Kidney tubule cell (primary cell): Measurements from ENCODE around the gene SLC2A9.

Experiments
- DNase-seq: peaks from one replicate; pipeline ENCODE4 v3.0.0-alpha.2; 2018; ENCODE audit warnings: low spot score

Gene SLC2A9

GRCh38 chr4:10020871-10021652 lies at the start of gene SLC2A9:
Gene SLC2A9 (minus strand): TSS chr4:10021497. CDS start chr4:10021429, 68 bp downstream.
- DNase-seq: peak; percentile 37

DNA sequence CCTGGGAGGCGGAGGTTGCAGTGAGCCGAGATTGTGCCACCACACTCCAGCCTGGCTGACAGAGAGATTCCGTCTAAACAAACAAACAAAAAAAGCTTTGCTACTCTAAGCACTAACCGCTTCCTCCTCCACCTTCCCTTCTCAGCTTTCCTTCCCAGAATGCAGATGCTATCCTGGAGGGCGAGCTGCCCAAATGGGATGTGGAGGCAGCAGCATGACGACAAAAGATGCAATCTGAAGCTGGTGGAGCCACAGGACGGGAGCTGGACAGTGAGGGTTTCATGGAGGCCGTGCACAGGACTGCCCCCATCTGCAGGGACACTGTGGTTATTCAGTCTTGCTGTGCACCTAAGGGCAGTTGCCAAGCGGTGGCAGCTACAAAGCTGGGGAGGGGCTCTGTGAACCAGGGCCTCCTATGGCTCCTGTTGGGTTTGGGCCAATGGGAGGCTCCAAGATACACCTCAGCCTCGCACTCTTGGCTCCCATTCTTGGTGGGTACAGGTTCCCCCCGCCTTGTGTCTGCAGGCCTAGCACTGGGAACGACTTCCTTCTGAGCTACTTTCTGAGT lies 47.9 kb upstream of the SLC2A9 start:
- DNase-seq: no peak

- DNase-seq: no peak
Observed at GRCh38 chr4:10066670-10067651, 45.7 kb upstream of the SLC2A9 start.

- DNase-seq: no peak
Observed at GRCh38 chr4:10066206-10066605, 44.9 kb upstream of the SLC2A9 start.

DNA sequence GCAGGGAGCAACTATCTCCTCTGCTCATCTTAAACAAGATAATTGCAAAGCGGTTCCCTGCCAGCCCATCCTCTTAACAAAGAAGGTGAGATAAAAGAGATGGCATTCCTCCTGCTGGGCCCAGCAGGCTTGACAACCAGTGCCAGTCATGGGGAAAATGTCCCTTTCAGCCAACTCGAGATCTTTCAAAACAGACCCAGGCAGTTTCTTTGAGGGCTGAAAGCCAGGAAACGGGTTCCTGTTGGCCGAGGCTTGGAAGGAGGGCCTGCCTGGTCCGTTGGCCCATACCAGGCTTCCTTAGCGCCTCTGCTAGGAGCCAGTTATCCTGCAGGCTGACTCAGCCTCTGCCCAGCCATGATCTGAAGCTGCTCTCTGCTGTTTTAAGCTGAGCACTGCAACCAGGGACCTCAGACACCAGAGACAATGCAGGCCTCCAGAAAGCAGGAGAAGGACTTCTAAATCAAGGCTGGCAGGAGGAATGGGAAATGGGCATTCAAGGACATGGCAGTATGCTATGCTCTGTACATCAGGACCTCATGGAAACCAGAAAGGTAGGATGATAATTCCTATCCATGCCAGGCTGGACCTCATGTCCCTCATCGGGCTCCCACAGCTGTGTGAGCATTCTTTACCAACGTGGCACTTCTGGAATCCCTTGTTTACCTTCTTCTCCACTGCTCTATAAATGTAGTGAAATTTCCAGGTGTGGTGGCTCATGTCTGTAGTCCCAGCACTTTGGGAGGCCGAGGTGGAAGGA lies 42.4 kb upstream of the SLC2A9 start:
- peak; percentile 86 for DNase-seq

- peak; percentile 55 for DNase-seq
Observed at GRCh38 chr4:10061650-10062415, 40.5 kb upstream of the SLC2A9 start.

- no peak for DNase-seq
Observed at GRCh38 chr4:10058371-10058770, 37.1 kb upstream of the SLC2A9 start.

DNA sequence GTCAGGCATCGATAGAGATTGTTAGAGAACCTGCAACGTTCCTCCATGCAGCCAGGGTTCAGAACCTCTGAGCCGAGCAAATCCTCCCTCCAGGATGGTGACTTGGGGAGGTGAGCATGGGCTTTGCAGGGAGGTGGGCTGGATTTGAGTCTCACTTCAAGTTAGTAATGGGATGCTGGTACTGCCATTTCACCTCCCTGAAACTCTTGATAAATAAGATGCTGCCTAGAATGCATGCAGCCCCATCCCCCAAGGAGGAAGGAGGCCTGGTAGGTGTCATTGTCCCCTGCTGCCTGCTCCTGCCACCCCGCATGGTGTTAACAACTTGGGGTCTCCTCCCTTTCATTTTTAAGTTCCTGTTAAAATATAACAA lies 35.7 kb upstream of the SLC2A9 start:
- no peak for DNase-seq

DNA sequence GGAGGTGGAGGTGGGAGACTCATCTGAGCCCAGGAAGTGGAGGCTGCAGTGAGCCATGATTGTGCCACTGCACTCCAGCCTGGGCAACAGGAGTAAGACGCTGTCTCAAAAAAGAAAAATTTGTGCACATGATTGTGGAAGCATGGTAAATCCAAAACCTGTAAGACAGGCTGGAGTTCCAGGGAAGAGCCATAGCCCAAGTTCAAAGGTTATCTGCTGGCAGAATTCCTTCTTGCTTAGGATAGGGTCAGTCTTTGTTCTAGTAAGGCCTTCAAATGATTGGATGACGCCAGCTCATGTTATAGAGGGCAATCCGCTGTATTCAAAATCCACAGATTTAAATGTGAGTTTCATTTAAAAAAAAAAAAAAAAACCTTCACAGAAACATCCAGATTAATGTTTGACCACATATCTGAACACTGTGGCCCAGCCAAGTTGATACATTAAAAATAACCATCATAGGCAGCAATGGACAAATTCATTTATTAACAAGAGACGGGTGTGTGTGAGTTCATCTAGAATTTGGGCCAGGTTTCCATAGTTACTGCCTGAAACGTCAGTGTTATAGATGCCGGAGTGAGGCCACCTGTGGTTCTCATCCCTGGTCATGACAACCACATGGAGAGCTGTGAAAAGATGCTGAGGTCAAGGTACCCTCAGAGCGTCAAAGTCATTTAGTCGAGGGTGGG lies 35.2 kb upstream of the SLC2A9 start:
- DNase-seq: peak; percentile 68

- no peak for DNase-seq
Observed at GRCh38 chr4:10055871-10056270, 34.6 kb upstream of the SLC2A9 start.

DNA sequence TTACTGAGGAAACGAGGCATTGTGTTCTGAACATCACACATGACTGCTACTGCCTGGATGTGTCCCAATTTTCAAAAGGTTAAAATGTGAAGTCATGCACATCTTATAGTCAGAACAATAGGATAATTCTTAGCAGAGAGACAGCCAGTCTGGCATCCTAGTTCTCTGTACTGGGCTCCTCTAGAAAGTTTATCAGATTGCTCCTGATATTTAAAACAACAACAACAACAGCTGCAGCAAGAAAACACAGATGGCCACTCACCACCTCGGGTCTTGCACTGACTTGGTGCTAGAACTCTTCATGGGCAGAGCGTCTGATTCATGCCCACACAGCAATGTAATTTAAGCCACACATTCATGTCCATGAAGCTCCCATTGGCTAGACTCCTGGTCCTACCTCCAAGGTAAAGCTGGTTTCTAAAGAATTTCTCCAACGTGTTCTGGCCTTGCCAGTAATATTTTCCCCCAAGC lies 33.3 kb upstream of the SLC2A9 start:
- peak; percentile 76 for DNase-seq

DNA sequence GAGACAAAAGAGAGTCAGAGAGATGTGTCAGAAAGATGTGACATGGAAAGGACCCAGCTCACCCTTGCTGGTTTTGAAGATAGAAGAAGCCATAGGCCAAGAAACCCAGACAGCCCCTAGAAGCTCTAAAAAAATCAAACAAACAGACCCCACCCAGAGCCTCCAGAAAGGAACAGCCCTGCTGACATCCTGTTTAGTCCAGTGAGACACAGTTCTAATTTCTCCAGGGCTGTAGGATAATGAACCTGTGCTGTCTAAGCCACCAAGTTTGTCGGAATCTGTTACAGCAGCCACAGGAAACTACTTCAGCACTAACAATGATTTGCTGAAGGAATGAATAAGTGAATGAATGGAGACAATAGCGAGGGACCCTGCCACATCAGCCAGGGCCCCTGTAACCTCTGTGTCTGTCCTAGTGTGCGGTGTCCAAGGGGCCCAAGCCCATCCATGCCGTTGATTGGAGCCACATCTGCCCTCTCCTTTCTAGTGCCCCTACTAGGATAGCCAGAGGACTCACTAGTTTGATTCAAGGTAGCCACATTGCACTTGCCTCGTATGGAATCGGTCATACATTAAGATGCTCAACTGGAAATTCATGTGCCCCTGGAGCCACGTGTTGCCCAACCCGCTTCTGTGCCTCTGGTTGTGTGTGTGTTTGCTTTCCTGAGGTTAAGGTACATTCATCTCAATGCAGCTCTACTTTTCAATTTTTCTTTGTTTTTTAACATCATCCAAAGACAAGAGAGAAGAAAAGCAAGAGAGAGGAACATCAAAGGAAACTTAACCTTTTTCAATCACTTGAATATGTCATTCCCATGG lies 32.5 kb upstream of the SLC2A9 start:
- DNase-seq: no peak

DNA sequence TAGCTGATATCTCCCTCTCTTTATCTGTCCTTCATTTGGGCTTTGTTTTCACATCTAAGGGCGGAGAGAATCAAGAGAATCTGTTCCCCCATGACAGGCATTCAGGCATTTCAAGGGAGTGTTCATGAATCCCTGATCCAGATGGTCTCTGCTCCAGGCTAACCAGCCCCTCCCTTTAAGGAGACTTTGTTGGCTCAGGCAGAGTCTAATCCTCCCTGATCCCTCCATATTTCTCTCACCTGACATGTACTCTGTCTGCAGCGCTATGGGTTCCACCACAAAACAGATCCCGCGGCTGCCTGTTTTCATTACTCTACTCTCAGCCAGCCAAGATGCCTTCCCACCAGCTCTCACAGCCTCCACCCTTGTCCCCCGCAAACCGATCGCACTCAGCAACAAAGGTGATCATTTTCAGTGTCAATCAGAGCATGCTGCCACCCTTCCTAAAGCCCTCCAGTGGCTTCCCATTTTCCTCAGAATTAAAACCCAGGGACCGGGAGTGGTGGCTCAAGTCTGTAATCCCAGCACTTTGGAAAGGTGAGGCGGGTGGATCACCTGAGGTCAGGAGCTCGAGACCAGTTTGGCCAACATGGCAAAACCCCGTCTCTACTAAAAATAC lies 30.3 kb upstream of the SLC2A9 start:
- no peak for DNase-seq

DNA sequence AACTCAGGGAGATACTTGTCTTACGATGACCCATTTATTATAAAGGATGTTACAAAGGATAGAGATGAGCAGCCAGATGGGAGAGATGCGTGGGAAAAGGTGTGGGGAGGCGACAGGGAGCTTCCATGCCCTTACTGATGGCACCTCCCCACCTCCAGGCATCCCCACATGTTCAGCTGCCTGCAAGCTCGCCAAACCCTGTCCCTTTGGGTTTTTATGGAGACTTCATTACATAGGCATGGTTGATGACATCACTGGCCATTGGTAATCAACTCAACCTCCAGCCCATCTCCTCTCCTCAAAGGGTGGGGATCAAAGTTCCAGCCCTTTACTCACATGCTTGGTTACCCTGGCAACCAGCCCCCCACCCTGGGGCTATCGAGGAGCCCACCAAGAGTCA lies 29.4 kb upstream of the SLC2A9 start:
- no peak for DNase-seq

DNA sequence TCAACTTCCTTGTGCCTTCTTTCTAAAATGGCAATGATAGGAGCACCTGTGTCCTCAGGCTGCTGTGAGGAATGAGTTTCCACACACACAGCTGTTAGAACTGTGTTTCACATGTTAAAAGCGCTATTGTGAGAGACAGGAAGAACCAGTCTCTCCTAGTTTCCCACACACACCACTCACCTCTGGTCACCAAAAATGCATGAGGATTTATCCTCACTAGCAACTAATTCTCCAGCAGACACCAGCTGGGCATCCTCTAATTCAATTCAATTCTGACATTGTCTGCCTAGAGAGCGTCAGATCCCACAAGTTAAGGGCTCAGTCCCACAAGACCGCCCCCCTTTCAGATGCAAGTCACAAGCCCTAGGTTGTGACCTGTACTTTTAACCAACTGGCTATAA lies 29.0 kb upstream of the SLC2A9 start:
- no peak for DNase-seq

GRCh38 chr4:10048941-10049697 lies 27.8 kb upstream of the SLC2A9 start:
- peak; percentile 18 for DNase-seq

DNA sequence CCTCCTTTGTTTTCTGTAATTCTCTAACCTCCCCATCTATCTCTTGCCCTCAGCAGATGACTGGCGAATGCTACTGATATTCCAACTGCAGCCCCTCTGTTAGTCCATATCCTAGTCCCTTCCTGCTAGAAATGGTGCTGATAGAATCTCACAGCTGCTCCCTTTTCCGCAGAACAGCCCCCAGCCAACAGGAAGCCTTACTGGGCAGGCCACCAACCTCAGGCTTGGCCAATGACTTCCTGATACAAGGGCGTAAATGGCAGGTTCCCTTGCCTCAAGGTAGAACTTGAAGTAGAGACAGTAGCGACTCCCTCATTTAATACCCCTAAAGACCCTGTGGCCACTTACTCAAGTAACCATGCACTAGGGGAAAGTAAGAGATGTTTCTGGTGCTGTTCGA lies 26.7 kb upstream of the SLC2A9 start:
- DNase-seq: no peak

DNA sequence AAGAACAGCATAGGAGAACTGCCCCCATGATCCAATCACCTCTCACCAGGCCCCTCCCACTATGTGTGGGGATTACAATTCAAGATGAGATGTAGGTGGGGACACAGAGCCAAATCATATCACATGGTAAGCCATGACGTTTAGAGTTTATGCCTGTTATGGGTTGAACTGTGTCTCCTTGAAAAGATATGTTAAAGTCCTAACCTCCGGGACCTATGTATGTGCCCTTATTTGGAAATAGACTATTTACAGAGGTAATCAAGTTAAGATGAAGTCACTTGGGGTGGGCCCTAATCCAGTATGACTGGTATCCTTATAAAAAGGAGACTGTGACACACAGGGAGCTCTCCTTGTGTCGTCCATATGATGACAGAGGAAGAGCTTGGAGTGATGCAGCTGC lies 25.2 kb upstream of the SLC2A9 start:
- peak; percentile 44 for DNase-seq
